Measurements from ENCODE around the gene SUV39H2. TPM values are rescaled to one million over a fixed set of nuclear protein-coding genes. Genes with fewer than 3 reads are reported as not detected.
A peak's percentile ranks its signal among the peaks of the same experiment; 100 is the strongest.
"Not testable (repeated sequence)": the region's sequence is repeated elsewhere in the genome, so short reads cannot be mapped to it uniquely, and the experiment has no call there.

The SUV39H2 gene
- polyA plus RNA-seq, 1 donor: 30.1 TPM

GRCh38 chr10:14873090-14873760, 5.4 kb upstream of the SUV39H2 start:
- no peak for DNase-seq

- no peak for DNase-seq
Observed at GRCh38 chr10:14875941-14876340, 2.7 kb upstream of the SUV39H2 start.

GRCh38 chr10:14876764-14877163, 1.9 kb upstream of the SUV39H2 start:
- no peak for DNase-seq

- peak; percentile 29 for DNase-seq
Observed at GRCh38 chr10:14879124-14879927, 660 bp downstream of the SUV39H2 start.

GRCh38 chr10:14879928-14880193, 1.2 kb downstream of the SUV39H2 start:
- peak; percentile 25 for DNase-seq

GRCh38 chr10:14880229-14880628, 1.6 kb downstream of the SUV39H2 start:
- peak; percentile 4 for DNase-seq

GRCh38 chr10:14884082-14884481, 5.4 kb downstream of the SUV39H2 start:
- no peak for DNase-seq

- no peak for DNase-seq
Observed at GRCh38 chr10:14889318-14889717, 10.7 kb downstream of the SUV39H2 start.

GRCh38 chr10:14891151-14891550, 12.5 kb downstream of the SUV39H2 start:
- DNase-seq: no peak

GRCh38 chr10:14904316-14904732, 25.7 kb downstream of the SUV39H2 start:
- peak; percentile 4 for DNase-seq

- no peak for DNase-seq
Observed at GRCh38 chr10:14904864-14905263, 26.2 kb downstream of the SUV39H2 start.

- no peak for DNase-seq
Observed at GRCh38 chr10:14905890-14906289, 27.2 kb downstream of the SUV39H2 start.

GRCh38 chr10:14906765-14907164, 28.1 kb downstream of the SUV39H2 start:
- no peak for DNase-seq

GRCh38 chr10:14907591-14907990, 28.9 kb downstream of the SUV39H2 start:
- not testable (repeated sequence) for DNase-seq

- no peak for DNase-seq
Observed at GRCh38 chr10:14909101-14909500, 30.4 kb downstream of the SUV39H2 start.

- no peak for DNase-seq
Observed at GRCh38 chr10:14910953-14911352, 32.3 kb downstream of the SUV39H2 start.

GRCh38 chr10:14911801-14912200, 33.1 kb downstream of the SUV39H2 start:
- DNase-seq: no peak

GRCh38 chr10:14916600-14916999, 37.9 kb downstream of the SUV39H2 start:
- DNase-seq: no peak

- no peak for DNase-seq
Observed at GRCh38 chr10:14917827-14918226, 39.2 kb downstream of the SUV39H2 start.

- no peak for DNase-seq
Observed at GRCh38 chr10:14918964-14919363, 40.3 kb downstream of the SUV39H2 start.

GRCh38 chr10:14924013-14924412, 45.3 kb downstream of the SUV39H2 start:
- no peak for DNase-seq

GRCh38 chr10:14925268-14925667, 46.6 kb downstream of the SUV39H2 start:
- no peak for DNase-seq

GRCh38 chr10:14926061-14926470, 47.4 kb downstream of the SUV39H2 start:
- no peak for DNase-seq
